ENCODE measurements around the gene SH3TC1. TPM values are rescaled to one million over a fixed set of nuclear protein-coding genes. Genes with fewer than 3 reads are reported as not detected.

Gene SH3TC1
- total RNA-seq, 4 donors from 2014 or later, result 10.1 to 15.9 (median 11.1) TPM

DNA sequence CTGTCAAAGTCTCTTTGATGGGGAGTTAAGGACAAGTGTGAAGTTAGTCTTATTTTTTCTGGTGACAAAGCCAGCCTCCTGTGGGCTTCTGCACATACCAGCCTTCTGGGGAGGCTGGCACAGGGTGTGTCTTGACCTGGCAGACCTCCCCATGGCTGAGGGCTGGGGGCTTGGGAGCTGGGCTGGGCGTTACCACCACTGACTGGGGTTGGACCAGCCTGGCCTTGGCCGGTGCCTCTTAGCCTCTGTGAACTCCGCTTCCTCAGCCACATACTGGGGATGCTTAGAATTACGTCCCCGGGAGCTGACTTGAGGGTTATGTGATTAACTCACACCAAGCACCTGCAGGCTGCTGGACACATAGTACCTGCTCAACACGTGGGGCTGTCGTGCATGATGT, 14.0 kb downstream of the SH3TC1 start:
- no peak for DNase-seq (ENCODE audit: low spot score in 2 of 2)
- intact Hi-C loops (cut with DNase I; ENCODE audit: low total_unique reads), result no loop called here
- H3K4me3 ChIP-seq (ENCODE audit: low read depth, poor library complexity, severe bottlenecking), result no peak overlapping the region
- 80 to 95% methylated on average over 7 of the region's 7 CpGs for WGBS, 2 donors
- no peak for TF ChIP-seq CTCF (IDR thresholded peaks at IDR 0.05)
- no peak for TF ChIP-seq POLR2A (IDR thresholded peaks at IDR 0.05)

DNA sequence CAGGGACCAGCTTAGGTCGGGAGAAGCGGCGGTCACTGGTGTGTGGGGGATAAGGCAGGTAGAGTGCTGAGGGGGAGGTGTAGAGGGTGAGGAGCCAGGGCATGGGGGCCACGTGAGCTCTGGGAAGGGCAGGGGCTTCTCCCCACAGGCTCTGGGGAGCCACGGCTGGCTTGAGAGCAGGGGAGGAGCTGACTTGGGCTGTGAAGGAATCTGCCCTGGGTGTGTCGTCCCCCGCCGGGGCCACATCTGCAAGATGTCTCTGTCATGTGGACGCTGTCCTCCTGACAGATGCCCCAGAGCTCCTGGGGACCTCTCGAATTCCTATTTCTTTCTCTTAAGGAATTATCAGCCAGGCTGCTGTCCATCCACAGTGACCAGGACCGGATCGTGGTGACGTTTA, 15.0 kb downstream of the SH3TC1 start:
- no peak for DNase-seq (ENCODE audit: low spot score in 2 of 2)
- intact Hi-C loops (cut with DNase I; ENCODE audit: low total_unique reads), result no loop called here
- H3K4me3 ChIP-seq (ENCODE audit: low read depth, poor library complexity, severe bottlenecking), result no peak overlapping the region
- WGBS, 2 donors, result 82 to 85% methylated on average over 12 to 13 of the region's 13 CpGs
- TF ChIP-seq CTCF (IDR thresholded peaks at IDR 0.05) (no peak), POLR2A (IDR thresholded peaks at IDR 0.05) (no peak)

DNA sequence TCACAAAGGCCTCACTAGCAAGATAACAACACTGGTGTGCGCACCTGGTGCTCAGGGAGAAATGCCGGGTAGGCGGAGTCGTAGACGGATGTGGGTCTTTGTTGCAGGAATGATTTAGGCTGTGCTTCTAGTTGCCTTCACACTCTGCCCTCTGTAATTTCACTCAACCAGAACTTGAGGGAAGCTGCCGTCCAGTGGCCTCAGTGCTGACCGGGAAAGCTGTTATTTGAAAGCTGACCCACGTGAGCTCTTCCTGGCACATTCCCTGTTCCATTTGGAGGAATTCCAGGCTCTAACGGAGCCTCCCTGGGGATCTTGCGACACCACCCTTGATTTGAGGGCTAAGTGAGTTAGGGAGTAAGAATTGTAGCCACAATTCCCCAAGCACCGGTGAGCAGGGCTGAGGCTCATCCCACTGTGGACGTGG, 15.9 kb downstream of the SH3TC1 start:
- no peak for DNase-seq (ENCODE audit: low spot score in 2 of 2)
- WGBS, 2 donors, result 51 to 56% methylated on average over 12 of the region's 12 CpGs
- TF ChIP-seq CTCF (IDR thresholded peaks at IDR 0.05), result no peak
- no peak overlapping the region for H3K4me3 ChIP-seq (ENCODE audit: low read depth, poor library complexity, severe bottlenecking)
- intact Hi-C loops (cut with DNase I; ENCODE audit: low total_unique reads), result no loop called here

GRCh38 chr4:8215641-8216442, 16.8 kb downstream of the SH3TC1 start:
- H3K4me3 ChIP-seq (ENCODE audit: low read depth, poor library complexity, severe bottlenecking), result no peak overlapping the region
- intact Hi-C loops (cut with DNase I; ENCODE audit: low total_unique reads), result no loop called here
- no peak for DNase-seq (ENCODE audit: low spot score in 2 of 2)
- TF ChIP-seq POLR2A (IDR thresholded peaks at IDR 0.05), result no peak
- TF ChIP-seq CTCF (IDR thresholded peaks at IDR 0.05), result no peak
- 89 to 90% methylated on average over 16 to 22 of the region's 23 CpGs for WGBS, 2 donors

DNA sequence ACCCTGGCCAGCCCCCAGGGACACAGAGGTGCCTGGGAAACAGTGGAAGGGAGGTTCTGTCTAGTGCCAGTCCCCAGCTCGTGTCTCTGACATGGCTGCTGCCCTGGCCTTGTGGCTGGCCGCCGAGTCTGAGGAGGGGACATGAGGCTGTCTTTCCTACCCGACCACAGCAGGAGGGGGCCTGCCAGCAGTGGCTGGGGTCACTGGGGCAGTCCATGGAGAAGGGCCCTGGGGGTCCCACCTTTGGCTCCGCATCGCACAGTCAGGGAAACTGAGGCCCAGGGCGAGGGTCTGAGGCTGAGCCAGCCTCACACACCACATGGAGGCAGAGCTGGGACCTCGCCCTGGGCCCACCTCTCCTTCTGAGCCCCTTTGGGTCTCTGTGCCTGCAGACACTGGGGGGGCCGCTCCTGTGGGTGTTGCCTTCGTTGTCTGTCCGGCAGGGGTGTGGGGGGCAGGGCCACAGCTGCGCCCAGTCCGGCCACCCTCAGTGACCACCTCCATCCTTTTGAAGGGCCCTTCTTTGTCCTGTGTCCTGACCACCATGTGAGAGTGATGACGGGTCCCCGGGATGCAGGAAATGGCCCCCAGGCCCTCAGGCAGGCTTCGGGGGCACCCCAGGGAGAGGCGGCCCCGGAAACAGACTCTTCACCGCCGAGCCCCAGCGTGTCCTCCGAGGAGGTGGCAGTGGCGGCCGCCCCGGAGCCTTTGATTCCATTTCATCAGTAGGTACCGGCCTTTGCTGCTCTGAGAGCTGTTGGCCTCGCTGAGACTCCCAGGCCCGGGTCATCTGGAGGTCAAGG, 17.6 kb downstream of the SH3TC1 start:
- no peak for TF ChIP-seq CTCF (IDR thresholded peaks at IDR 0.05)
- TF ChIP-seq POLR2A (IDR thresholded peaks at IDR 0.05), result no peak
- no peak overlapping the region for H3K4me3 ChIP-seq (ENCODE audit: low read depth, poor library complexity, severe bottlenecking)
- WGBS, 2 donors, result 87 to 88% methylated on average over 18 to 28 of the region's 28 CpGs
- intact Hi-C loops (cut with DNase I; ENCODE audit: low total_unique reads), result no loop called here
- DNase-seq (ENCODE audit: low spot score in 2 of 2), result no peak
